ENCODE results near the gene MRPS18A.

MRPS18A gene

DNA sequence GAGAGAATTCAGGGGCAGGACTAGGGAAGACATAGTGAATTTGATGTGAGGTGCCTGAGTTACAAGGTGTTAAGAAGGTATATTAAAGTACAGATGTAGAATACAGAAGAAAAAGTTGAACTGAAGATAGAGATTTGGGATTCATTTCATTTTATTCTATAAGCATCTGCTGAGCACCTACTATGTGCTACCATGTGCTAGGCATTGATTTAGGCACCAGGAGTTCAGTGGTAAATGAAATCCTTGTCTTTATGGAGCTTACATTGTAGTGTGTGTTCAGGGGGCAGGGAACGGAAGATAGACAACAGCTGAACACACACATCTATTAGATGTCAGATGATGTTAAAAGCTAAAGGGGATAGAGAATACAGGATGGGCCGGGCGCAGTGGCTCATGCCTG is 40.0 kb downstream of the MRPS18A start:
- Histone ChIP-seq H3K9me2 (replicated peaks; ENCODE audit: insufficient read depth, low read length) (no peaks in the 10 kb centered on the region), H4K20me1 (ENCODE audit: low read depth, low read length) (no peaks in the 10 kb centered on the region), H2AFZ (ENCODE audit: low read depth, low read length, severe bottlenecking) (no peak overlapping the region), H3K9me3 (ENCODE audit: insufficient read depth, low read length) (no peaks in the 10 kb centered on the region), H3K4me2 (ENCODE audit: low read depth, low read length, poor library complexity, severe bottlenecking) (no peak overlapping the region), H3K27ac (ENCODE audit: low read depth, low read length) (no peak overlapping the region), H3K4me3 (ENCODE audit: insufficient read depth, low read length, poor library complexity, severe bottlenecking) (no peak overlapping the region), H3K79me2 (ENCODE audit: insufficient read depth, low read length) (no peaks in the 10 kb centered on the region), H3K27me3 (ENCODE audit: low read length) (no peaks in the 10 kb centered on the region), H3K36me3 (ENCODE audit: low read length) (no peaks in the 10 kb centered on the region), H3K9ac (ENCODE audit: low read length) (no peak overlapping the region), H3F3A (ENCODE audit: insufficient read depth) (peaks cover 7% of the 10 kb centered on the region)
- TF ChIP-seq EZH2phosphoT487 (conservative IDR thresholded peaks at IDR 0.05; ENCODE audit: low read length) = no peak
- TF ChIP-seq, protein P1, sequence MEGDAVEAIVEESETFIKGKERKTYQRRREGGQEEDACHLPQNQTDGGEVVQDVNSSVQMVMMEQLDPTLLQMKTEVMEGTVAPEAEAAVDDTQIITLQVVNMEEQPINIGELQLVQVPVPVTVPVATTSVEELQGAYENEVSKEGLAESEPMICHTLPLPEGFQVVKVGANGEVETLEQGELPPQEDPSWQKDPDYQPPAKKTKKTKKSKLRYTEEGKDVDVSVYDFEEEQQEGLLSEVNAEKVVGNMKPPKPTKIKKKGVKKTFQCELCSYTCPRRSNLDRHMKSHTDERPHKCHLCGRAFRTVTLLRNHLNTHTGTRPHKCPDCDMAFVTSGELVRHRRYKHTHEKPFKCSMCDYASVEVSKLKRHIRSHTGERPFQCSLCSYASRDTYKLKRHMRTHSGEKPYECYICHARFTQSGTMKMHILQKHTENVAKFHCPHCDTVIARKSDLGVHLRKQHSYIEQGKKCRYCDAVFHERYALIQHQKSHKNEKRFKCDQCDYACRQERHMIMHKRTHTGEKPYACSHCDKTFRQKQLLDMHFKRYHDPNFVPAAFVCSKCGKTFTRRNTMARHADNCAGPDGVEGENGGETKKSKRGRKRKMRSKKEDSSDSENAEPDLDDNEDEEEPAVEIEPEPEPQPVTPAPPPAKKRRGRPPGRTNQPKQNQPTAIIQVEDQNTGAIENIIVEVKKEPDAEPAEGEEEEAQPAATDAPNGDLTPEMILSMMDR (IDR thresholded peaks at IDR 0.05; ENCODE audit: insufficient read depth, low read length, poor library complexity, severe bottlenecking) = no peak

DNA sequence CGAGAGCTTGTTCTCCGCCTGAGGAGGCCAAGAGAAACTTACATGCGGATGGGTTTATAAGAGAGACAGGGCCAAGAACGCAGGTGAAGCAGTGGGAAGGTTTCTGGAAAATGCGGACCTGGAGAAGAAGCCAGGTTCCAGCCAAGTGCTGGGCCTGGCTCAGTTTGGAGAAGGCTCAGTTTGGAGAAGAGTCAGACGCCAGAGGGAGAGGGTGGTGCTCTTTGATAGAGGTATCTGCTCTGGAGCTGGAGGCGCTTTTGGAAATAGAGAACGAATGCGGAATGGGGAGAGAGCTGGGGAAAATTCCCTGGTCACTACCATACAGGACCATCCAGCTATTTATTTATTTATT is 42.0 kb downstream of the MRPS18A start:
- Histone ChIP-seq H2AFZ (ENCODE audit: low read depth, low read length, severe bottlenecking) (no peak overlapping the region), H3K9me2 (replicated peaks; ENCODE audit: insufficient read depth, low read length) (no peaks in the 10 kb centered on the region), H3K9ac (ENCODE audit: low read length) (no peak overlapping the region), H3K36me3 (ENCODE audit: low read length) (peaks cover 10% of the 10 kb centered on the region), H3K27ac (ENCODE audit: low read depth, low read length) (no peak overlapping the region), H3F3A (ENCODE audit: insufficient read depth) (peaks cover 7% of the 10 kb centered on the region), H3K9me3 (ENCODE audit: insufficient read depth, low read length) (no peaks in the 10 kb centered on the region), H4K20me1 (ENCODE audit: low read depth, low read length) (no peaks in the 10 kb centered on the region), H3K27me3 (ENCODE audit: low read length) (no peaks in the 10 kb centered on the region), H3K79me2 (ENCODE audit: insufficient read depth, low read length) (peaks cover 13% of the 10 kb centered on the region), H3K4me3 (ENCODE audit: insufficient read depth, low read length, poor library complexity, severe bottlenecking) (no peak overlapping the region), H3K4me2 (ENCODE audit: low read depth, low read length, poor library complexity, severe bottlenecking) (no peak overlapping the region)
- TF ChIP-seq EZH2phosphoT487 (conservative IDR thresholded peaks at IDR 0.05; ENCODE audit: low read length) = no peak
- TF ChIP-seq, protein P1 (IDR thresholded peaks at IDR 0.05; ENCODE audit: insufficient read depth, low read length, poor library complexity, severe bottlenecking) = no peak

DNA sequence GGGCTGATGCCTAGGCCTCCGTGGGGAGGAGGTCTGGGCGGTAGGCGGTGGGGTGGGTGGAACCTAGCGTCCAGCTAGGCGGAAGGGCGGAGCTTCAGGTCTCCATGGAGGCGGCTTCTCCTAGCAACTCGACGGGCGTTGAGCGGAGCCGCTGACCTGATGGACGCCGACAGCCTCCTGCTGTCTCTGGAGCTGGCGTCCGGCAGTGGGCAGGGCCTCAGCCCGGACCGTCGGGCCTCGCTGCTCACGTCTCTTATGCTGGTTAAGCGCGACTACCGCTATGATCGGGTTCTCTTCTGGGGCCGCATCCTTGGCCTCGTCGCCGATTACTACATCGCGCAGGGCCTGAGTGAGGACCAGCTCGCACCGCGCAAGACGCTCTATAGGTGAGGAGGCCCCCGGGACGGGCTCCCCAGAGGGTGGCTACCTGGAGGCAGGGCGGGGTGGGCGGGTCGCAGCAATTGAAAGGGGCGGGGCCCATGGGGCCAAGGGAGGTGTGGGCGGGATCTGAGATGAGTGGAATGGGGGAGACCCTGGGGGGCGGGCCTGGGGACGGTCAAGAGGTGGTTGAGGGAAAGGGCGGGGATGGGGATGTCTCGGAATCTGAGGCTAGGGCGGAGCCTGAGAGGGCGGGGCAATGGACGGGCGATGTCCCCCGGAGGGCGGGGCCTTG is 42.5 kb downstream of the MRPS18A start, which contains the start of gene RSPH9:
TSS of gene RSPH9 (plus strand) at position 97 of the 673 bp plus-strand sequence. CDS start at position 160, 63 bp downstream.
- H3K36me3 ChIP-seq (ENCODE audit: low read length) = peaks cover 15% of the 10 kb centered on the region
- no peak within 1 kb of the TSS for H3K4me2 ChIP-seq (ENCODE audit: low read depth, low read length, poor library complexity, severe bottlenecking)
- H2AFZ ChIP-seq (ENCODE audit: low read depth, low read length, severe bottlenecking) = no peak within 1 kb of the TSS
- H3K9me2 ChIP-seq (replicated peaks; ENCODE audit: insufficient read depth, low read length) = no peaks in the 10 kb centered on the region
- no peaks in the 10 kb centered on the region for H4K20me1 ChIP-seq (ENCODE audit: low read depth, low read length)
- TF ChIP-seq, protein P1 (IDR thresholded peaks at IDR 0.05; ENCODE audit: insufficient read depth, low read length, poor library complexity, severe bottlenecking) = no peak
- no peak for TF ChIP-seq EZH2phosphoT487 (conservative IDR thresholded peaks at IDR 0.05; ENCODE audit: low read length)
- H3K4me3 ChIP-seq (ENCODE audit: insufficient read depth, low read length, poor library complexity, severe bottlenecking) = no peak within 1 kb of the TSS
- H3K27me3 ChIP-seq (ENCODE audit: low read length) = no peaks in the 10 kb centered on the region
- peaks cover 18% of the 10 kb centered on the region for H3K79me2 ChIP-seq (ENCODE audit: insufficient read depth, low read length)
- H3F3A ChIP-seq (ENCODE audit: insufficient read depth) = peaks cover 7% of the 10 kb centered on the region
- H3K27ac ChIP-seq (ENCODE audit: low read depth, low read length) = no peak within 1 kb of the TSS
- no peak within 1 kb of the TSS for H3K9ac ChIP-seq (ENCODE audit: low read length)
- no peaks in the 10 kb centered on the region for H3K9me3 ChIP-seq (ENCODE audit: insufficient read depth, low read length)
